ES-I3 (cell line): ENCODE data around the gene VANGL2.
"Not testable (repeated sequence)": the region's sequence is repeated elsewhere in the genome, so short reads cannot be mapped to it uniquely, and the experiment has no call there.

Source experiments
- H3K36me3 ChIP-seq: 2 replicates; pipeline ENCODE4 v1.6.1; 2013; ENCODE audit warnings: mild to moderate bottlenecking, low read length, control low read depth, moderate library complexity; ENCODE audit not compliant: insufficient read depth
- H3K4me1 ChIP-seq: 2 replicates; pipeline ENCODE4 v1.6.1; 2013; ENCODE audit warnings: mild to moderate bottlenecking, control low read depth, low read length; ENCODE audit not compliant: insufficient read depth
- H3K9ac ChIP-seq: 2 replicates; pipeline ENCODE4 v1.6.1; 2013; ENCODE audit warnings: low read depth, mild to moderate bottlenecking, low read length, moderate library complexity
- H3K9me3 ChIP-seq: 2 replicates; pipeline ENCODE4 v1.6.1; 2013; ENCODE audit warnings: mild to moderate bottlenecking, low read length, moderate library complexity; ENCODE audit not compliant: control insufficient read depth, insufficient read depth

Gene VANGL2

DNA sequence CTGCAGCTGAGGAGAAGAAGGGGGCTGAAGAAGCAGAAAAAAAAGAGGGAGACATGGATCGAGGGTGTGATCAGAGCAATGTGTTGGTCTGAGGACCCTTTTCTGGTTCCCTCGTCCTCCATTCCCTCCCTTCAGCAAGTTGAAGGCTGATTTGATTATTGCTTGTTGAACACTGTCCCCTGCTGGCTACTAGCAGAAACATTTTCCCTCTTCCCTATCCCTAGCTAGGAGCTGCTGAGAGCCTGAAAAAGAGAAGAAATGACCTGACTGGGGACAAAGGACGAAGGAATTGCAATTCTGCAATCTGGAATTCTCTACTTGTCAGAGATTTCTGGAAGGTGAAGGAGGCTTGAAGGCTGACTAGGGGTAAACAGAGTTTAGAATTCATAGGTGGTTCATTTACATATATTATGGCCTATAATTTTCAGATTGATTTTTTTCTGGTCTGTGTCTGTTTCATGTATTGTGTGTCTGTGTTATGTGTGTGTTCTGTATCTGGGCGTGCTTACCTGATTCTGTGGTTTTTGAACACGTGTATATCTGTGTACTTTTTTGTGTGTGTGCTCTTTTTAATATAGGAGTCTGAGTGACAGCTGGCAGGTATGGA lies 23.7 kb upstream of the VANGL2 start:
- Histone ChIP-seq H3K9ac (peak overlapping the region; percentile 21), H3K36me3 (no peaks in the 10 kb centered on the region), H3K9me3 (no peaks in the 10 kb centered on the region), H3K4me1 (peaks cover 37% of the 10 kb centered on the region)

DNA sequence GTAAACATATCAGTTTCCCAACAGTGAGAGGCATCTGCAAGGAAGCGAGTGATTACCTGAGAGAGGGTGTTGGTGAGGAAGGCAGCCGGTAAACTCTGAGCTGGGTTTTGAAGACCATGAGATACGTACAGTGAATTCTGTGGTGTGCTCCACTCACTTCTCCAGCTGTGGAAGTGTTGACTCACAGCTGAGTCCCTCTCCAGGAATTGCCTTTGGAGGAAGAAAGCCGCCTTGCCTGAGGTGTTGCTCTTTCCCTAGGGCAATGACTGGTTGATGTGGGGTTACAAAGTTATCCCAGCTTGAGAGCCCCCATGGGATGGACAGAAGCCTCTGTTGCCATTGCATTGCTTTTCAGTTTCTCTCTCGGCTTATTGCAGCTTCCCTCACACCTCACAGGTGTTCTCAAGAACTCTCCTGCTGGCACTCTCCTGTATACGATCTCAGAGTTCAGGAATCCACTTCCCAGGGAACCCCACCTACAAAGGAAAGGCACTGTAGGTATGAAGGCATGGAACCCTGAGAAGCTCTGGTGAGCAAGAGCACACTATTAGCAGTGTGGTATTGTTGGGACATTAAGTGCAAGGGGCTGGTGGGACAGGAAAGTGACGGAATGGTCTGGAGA lies 22.7 kb upstream of the VANGL2 start:
- H3K4me1 ChIP-seq: peaks cover 37% of the 10 kb centered on the region
- H3K9ac ChIP-seq: no peak overlapping the region
- H3K36me3 ChIP-seq: no peaks in the 10 kb centered on the region
- H3K9me3 ChIP-seq: no peaks in the 10 kb centered on the region

DNA sequence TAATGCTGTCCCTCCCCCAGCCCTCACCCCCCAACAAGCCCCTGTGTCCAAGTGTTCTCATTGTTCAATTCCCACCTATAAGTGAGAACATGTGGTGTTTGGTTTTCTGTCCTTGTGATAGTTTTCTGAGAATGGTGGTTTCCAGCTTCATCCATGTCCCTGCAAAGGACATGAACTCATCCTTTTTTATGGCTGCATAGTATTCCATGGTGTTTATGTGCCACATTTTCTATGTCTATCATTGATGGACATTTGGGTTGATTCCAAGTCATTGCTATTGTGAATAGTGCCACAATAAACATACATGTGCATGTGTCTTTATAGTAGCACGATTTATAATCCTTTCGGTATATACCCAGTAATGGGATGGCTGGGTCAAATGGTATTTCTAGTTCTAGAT lies 15.6 kb upstream of the VANGL2 start:
- not testable (repeated sequence) for H3K36me3 ChIP-seq, H3K9ac ChIP-seq, H3K4me1 ChIP-seq, H3K9me3 ChIP-seq

DNA sequence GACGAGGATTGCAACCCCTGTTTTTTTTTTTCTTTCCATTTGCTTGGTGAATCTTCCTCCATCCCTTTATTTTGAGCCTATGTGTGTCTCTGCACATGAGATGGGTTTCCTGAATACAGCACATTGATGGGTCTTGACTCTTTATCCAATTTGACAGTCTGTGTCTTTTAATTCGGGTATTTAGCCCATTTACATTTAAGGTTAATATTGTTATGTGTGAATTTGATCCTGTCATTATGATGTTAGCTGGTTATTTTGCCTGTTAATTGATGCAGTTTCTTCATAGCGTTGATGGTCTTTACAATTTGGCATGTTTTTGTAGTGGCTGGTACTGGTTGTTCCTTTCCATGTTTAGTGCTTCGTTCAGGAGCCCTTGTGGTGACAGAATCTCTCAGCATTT lies 12.0 kb upstream of the VANGL2 start:
- H3K9ac ChIP-seq, H3K4me1 ChIP-seq, H3K36me3 ChIP-seq, H3K9me3 ChIP-seq: not testable (repeated sequence)

DNA sequence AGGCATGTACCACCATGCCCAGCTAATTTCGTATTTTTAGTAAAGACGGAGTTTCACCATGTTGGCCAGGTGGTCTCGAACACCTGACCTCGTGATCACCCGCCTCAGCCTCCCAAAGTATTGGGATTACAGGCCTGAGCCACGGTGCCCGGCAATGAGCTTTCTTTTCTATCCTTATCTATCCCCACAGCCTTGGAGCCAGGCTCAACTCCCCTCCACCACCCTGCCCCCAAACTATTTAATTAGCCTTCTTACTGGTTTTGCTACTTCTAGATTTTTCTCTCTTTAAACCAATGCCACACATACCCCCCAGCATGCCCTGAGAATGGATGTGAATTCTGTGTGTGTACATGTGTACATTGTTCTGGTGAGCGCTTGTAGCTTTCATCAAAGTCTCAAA lies 5.7 kb upstream of the VANGL2 start:
- Histone ChIP-seq H3K4me1 (peaks cover 12% of the 10 kb centered on the region), H3K9me3 (no peaks in the 10 kb centered on the region), H3K36me3 (no peaks in the 10 kb centered on the region), H3K9ac (no peak overlapping the region)

DNA sequence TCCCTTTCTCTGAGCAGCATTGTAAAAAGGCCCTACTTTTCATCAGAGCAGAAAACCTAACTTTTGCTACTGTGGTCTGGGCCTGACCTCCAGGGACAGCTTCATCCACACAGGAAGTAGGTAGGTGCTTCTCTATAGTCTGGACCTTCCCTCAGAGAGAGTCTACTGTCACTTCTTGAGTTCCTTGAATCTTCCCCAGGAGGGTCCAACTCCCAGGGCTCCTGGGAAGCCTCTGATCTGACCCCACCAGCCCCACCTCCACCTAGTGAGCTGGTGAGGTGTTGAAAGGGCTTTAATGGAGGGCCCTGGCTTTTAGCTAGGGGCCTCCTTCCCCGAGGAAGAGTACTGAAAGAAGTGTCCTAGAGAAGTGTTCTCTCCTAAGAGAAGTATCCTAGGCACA lies 2.7 kb upstream of the VANGL2 start:
- Histone ChIP-seq H3K9me3 (no peaks in the 10 kb centered on the region), H3K36me3 (no peaks in the 10 kb centered on the region), H3K9ac (no peak overlapping the region), H3K4me1 (peaks cover 23% of the 10 kb centered on the region)

DNA sequence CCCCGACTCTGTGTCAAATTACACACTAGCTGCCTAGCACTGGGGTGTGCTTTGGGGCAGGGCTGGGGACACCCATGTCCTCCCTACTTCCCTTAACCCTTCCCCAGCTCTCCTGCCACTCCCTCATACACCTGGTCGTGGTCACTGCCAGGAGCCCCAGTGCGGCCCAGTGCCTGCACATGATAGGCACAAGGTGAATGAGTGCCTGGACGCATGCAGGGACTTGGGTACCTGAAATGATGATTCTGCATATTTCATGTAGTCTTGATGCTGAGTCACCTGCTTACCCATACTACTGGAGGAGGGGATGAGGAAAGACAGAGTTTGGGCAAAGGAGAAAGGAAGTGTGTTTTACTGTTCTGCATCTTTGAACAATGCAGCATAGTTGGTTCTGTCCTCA lies 1.5 kb upstream of the VANGL2 start:
- H3K4me1 ChIP-seq: peaks cover 35% of the 10 kb centered on the region
- H3K9ac ChIP-seq: no peak overlapping the region
- no peaks in the 10 kb centered on the region for H3K9me3 ChIP-seq
- no peaks in the 10 kb centered on the region for H3K36me3 ChIP-seq

DNA sequence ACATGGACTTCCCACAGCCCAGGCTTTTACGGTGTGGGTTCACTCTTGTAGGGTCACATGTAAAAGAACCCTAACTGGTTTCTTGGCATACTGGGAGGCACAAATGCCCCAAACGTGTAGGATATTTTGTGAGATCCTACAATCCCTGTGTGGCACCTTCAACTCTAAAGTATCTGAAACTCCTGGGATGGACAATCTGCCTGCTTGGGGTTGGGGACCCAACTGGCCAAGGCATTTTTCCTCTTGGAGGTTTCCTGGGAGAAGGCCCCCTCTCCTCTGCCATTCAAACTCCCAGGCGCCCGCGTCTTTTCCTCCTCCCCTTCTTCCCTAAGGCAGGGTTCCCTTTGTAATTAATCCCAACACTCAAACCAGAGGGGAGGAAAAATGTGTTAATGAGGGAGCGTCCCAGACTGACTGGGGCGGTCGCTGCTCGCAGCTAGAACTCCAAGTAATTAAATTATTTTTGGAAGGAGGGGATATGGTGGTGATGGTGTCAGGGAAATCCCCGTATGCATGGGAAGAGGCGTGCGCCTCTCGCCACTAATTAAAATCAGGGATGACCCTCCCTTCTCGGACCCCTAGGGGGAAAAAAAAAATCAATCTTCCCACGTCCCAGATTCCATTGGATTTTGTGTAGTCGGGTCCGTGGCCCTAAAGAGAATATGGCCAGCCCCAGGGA lies 681 bp upstream of the VANGL2 start:
- H3K4me1 ChIP-seq: peaks cover 42% of the 10 kb centered on the region
- H3K9me3 ChIP-seq: no peaks in the 10 kb centered on the region
- H3K36me3 ChIP-seq: no peaks in the 10 kb centered on the region
- H3K9ac ChIP-seq: peak overlapping the region; percentile 86

DNA sequence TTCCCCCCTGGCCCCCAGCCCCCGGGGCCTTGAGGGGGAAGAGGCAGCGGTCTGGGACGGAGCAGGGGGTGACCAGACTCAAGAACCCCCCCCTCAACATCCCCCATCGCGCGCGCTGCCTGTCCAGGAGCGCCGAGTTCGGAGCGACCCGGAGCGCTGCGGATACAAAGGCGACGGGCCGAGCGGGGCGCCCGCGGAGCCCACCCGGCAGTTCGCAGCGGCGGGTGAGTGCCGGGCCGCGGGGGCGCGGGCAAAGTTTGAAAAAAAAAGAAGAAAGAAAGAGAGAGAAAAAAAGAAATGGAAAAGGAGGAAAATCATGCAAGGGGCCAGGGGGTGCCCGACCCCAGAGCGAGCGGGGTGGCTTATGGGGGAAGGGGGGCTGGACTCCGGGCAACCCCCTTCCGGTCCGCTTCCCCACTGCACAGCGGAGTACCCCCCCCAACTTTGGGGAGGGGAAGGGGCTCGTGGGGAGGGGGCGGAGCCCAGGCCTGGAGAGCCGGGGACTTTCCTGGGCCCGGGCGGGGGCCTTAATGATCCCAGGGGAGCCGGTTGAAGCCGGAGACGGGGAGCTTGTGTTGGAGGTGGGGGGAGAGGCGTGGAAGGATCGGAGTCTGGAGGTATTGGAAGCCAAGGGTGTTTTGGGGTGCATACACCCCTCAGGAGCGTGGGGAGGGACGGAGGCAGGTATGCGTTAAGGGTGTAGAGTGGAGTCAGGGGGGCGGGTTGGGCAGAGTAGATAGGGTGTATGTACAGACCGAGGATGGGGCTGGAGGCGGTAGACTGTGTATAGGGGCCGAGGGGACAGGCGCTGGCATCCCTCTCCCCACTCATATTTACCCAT lies 502 bp downstream of the VANGL2 start:
- no peaks in the 10 kb centered on the region for H3K9me3 ChIP-seq
- peaks cover 54% of the 10 kb centered on the region for H3K4me1 ChIP-seq
- no peaks in the 10 kb centered on the region for H3K36me3 ChIP-seq
- H3K9ac ChIP-seq: peak overlapping the region; percentile 84

DNA sequence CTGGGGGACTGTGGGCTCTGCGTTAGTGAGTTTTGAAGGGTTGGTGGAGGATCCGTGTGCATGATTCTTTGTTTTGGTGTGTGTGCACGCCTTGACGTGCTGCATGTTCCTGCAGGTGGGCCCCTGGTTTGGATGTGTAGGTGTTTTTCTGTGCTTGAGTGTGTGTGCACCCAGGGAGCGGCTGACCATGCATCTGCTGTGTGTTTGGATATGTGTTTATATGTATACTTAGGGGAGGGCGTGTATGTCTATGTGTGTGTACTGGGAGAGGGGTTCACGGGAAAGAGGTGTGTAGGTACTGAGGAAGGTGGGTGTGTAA lies 1.1 kb downstream of the VANGL2 start:
- Histone ChIP-seq H3K36me3 (no peaks in the 10 kb centered on the region), H3K9ac (peak overlapping the region; percentile 84), H3K9me3 (no peaks in the 10 kb centered on the region), H3K4me1 (peaks cover 58% of the 10 kb centered on the region)

DNA sequence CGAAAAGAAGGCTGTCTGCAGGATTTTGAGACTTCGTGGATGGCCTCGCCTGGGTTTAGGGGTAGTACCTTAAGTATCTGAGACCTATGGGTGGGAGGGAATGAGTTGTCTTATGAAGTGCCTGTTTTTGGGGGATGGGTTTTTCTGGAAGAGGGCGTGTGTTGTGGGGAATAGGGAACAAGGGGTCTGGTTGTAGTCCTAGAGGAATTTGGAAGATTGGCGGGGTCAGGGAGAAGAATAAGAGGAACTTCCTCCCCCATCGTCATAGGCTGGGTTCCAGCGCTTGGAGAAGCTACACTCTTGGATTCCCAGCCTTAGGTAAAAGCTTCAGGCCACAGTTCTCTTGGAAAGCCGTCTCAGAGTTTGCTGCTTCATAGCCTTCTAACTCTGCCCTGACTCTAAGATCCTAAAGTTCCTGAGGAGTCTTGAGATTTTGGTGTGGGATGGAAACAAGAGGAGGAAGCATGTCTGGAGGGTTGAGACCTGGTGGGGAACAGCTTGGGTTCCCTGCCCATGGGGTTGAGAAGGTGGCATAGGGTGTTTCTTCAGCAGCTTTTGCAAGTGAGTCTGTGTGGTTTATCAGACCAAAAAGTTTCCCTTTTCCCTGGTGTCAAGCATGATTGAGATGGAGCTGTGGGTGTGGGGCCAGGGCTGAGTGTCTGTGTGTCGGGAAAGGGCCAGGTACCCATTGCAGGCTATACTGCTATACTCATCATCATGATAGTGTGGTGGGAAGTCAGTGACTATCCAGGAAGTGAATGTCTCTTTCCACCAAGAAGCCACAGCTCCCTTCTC lies 1.8 kb downstream of the VANGL2 start:
- peaks cover 62% of the 10 kb centered on the region for H3K4me1 ChIP-seq
- peak overlapping the region; percentile 84; the same call in 1 of the 2 replicates for H3K9ac ChIP-seq
- no peaks in the 10 kb centered on the region for H3K36me3 ChIP-seq
- H3K9me3 ChIP-seq: no peaks in the 10 kb centered on the region

DNA sequence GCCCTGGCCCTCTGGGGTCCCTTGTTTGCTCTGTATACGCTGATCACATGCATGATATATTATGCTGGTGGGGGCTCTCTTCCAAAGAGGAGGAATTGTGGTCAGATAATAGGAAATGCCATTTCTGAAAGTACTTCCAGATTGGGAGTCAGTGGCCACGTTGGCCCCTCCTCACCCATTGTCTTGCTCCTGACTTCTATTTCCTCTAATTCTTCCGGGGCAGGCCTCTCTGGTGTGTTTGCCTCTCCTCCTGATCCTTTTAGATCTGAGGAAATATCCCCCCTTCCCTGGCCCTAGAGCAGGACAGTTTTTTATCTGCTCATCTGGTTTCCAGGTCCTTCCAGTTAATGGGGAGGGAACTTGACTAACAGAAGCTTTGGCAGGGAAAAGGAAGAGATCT lies 2.9 kb downstream of the VANGL2 start:
- Histone ChIP-seq H3K9ac (no peak overlapping the region), H3K4me1 (peaks cover 72% of the 10 kb centered on the region), H3K9me3 (no peaks in the 10 kb centered on the region), H3K36me3 (no peaks in the 10 kb centered on the region)

DNA sequence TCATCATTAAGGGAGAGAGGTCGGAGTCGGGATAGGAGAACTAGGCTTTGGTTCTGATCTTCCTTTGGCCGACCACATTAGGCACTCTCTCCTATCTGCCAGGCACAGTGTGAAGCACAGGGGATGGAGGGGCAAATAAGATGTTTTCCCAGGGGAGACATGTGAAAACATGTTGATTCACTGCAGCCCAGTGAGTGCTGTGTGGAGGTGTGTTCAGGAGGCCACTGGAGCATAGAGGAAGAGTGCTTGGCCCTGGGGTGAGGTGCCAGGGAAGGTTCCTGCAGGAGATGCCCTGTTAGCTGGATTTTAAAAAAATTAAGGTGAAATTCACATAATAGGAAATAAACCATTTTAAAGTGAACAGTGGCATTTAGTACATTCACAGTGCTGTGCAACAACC lies 3.7 kb downstream of the VANGL2 start:
- Histone ChIP-seq H3K9ac (no peak overlapping the region), H3K9me3 (no peaks in the 10 kb centered on the region), H3K36me3 (no peaks in the 10 kb centered on the region), H3K4me1 (peaks cover 70% of the 10 kb centered on the region)

DNA sequence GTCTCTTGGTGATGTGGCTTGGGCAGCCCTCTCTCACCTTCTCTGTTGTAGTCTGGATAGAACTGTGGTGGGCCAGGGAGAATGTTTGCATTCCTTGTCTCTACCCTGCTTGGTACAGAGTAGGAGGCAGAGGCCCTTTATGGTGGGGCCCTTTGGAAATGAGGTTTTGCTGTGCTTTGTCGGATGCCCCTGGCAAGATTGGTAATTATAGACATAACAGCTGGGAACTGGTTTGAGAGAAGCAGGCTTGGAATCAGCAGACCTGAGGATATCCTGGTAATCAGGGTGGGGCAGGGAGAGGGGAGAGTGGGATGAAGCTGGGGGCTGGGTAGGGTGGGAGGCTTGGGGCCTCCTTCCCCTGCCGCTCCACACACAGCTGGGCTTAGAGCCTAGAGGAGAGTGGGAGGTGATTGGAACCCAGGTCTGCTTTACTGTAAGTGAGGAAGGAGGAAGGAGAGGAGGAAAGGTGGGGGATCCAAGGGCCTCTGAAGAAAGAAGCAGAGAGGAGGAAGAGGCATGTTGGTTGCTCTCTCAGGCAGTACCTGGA lies 5.0 kb downstream of the VANGL2 start:
- Histone ChIP-seq H3K9ac (no peak overlapping the region), H3K9me3 (no peaks in the 10 kb centered on the region), H3K36me3 (no peaks in the 10 kb centered on the region), H3K4me1 (peaks cover 78% of the 10 kb centered on the region)
